IMR-90 (cell line): ENCODE data around the gene CRTC1. TPM values are rescaled to one million over a fixed set of nuclear protein-coding genes. Genes with fewer than 3 reads are reported as not detected.

ENCODE experiments used
- ATAC-seq: fragments of 200-7000 bp; cut with Tn5 transposase; 2 replicates; pipeline ENCODE4 v1.9.1; 2020; ENCODE audit warnings: low read depth, mild to moderate bottlenecking, moderate library complexity
- BruUV-seq: library from RNA; stranded (reverse); fragments of 400-500 nt; replicated peaks from 2 replicates; lab custom pipeline; 2021; lab: Mats Ljungman, UMichigan
- CTCF ChIA-PET: fragments of 300-600 bp; formaldehyde crosslinking; extraction: SDS; loops from one replicate; lab custom pipeline; 2021; ENCODE audit warnings: antibody characterized with exemption; lab: Yijun Ruan, JAX
- POLR2A ChIA-PET: fragments of 300-600 bp; sonication (Branson Sonifier 250); formaldehyde crosslinking; loops from one replicate; lab custom pipeline; 2022; ENCODE audit warnings: antibody characterized with exemption; ENCODE audit not compliant: unreplicated experiment; lab: Charles Lee
- DNase-seq: peaks from one replicate; pipeline ENCODE4 v3.0.0; 2013
- H2AFZ ChIP-seq: replicated peaks from 2 replicates; pipeline ENCODE3; 2013; ENCODE audit warnings: low read length, mild to moderate bottlenecking; ENCODE audit not compliant: poor library complexity
- H2AK5ac ChIP-seq: 2 replicates; pipeline ENCODE4 v1.6.1; 2013; ENCODE audit warnings: low read depth, low read length, inconsistent platforms
- H2AK9ac ChIP-seq: replicated peaks from 2 replicates; pipeline ENCODE3; 2013; ENCODE audit warnings: mild to moderate bottlenecking, low read depth, low read length, moderate library complexity; ENCODE audit not compliant: poor library complexity
- H2BK120ac ChIP-seq: 2 replicates; pipeline ENCODE4 v1.6.1; 2013; ENCODE audit warnings: low read depth, low read length, inconsistent platforms
- H2BK15ac ChIP-seq: 3 replicates; pipeline ENCODE4 v1.6.1; 2013; ENCODE audit warnings: low read depth, low read length, inconsistent platforms
- H2BK20ac ChIP-seq: 2 replicates; pipeline ENCODE4 v1.6.1; 2013; ENCODE audit warnings: low read depth, mild to moderate bottlenecking, inconsistent platforms, low read length, moderate library complexity
- H2BK5ac ChIP-seq: 2 replicates; pipeline ENCODE4 v1.6.1; 2013; ENCODE audit warnings: mild to moderate bottlenecking, low read depth, low read length, inconsistent platforms; ENCODE audit not compliant: poor library complexity, severe bottlenecking
- H3K14ac ChIP-seq: replicated peaks from 2 replicates; pipeline ENCODE4 v1.6.1; 2013; ENCODE audit warnings: low read depth, low read length, inconsistent platforms
- H3K18ac ChIP-seq: 2 replicates; pipeline ENCODE4 v1.6.1; 2013; ENCODE audit warnings: low read depth, low read length, control low read depth
- H3K23ac ChIP-seq: 2 replicates; pipeline ENCODE4 v1.6.1; 2013; ENCODE audit warnings: low read depth, low read length, inconsistent platforms
- H3K27ac ChIP-seq: 2 replicates; pipeline ENCODE4 v1.5.1; 2013; ENCODE audit warnings: mild to moderate bottlenecking, control low read depth, low read length; ENCODE audit not compliant: insufficient read depth
- H3K27me3 ChIP-seq: 2 replicates; pipeline ENCODE4 v1.6.1; 2013; ENCODE audit warnings: low read length; ENCODE audit not compliant: control insufficient read depth, insufficient read depth
- H3K36me3 ChIP-seq: 2 replicates; pipeline ENCODE4 v1.6.1; 2013; ENCODE audit warnings: low read length, mixed read lengths; ENCODE audit not compliant: control insufficient read depth, insufficient read depth
- H3K4ac ChIP-seq: 2 replicates; pipeline ENCODE4 v1.6.1; 2013; ENCODE audit warnings: low read depth, low read length, inconsistent platforms
- H3K4me1 ChIP-seq: 2 replicates; pipeline ENCODE4 v1.6.1; 2013; ENCODE audit warnings: low read length, mixed read lengths; ENCODE audit not compliant: control insufficient read depth, insufficient read depth
- H3K4me2 ChIP-seq: 2 replicates; pipeline ENCODE4 v1.6.1; 2013; ENCODE audit warnings: low read depth, mild to moderate bottlenecking, control low read depth, low read length, moderate library complexity
- H3K4me3 ChIP-seq: 2 replicates; pipeline ENCODE4 v1.5.1; 2013; ENCODE audit warnings: low read depth, mild to moderate bottlenecking, control low read depth, low read length, moderate library complexity; ENCODE audit not compliant: insufficient read depth
- H3K56ac ChIP-seq: 2 replicates; pipeline ENCODE4 v1.6.1; 2013; ENCODE audit warnings: low read length, inconsistent platforms; ENCODE audit not compliant: insufficient read depth; ENCODE audit errors: extremely low read depth
- H3K79me1 ChIP-seq, 2 experiments: 2 replicates each; pipeline ENCODE4 v1.6.1; 2013; ENCODE audit warnings: low read length in 2 of 2, inconsistent platforms in 1 of 2, low read depth in 1 of 2
- H3K9ac ChIP-seq: 2 replicates; pipeline ENCODE4 v1.6.1; 2013; ENCODE audit warnings: low read depth, low read length, control low read depth
- H3K9me1 ChIP-seq: 2 replicates; pipeline ENCODE4 v1.6.1; 2013; ENCODE audit warnings: low read length, inconsistent platforms; ENCODE audit not compliant: insufficient read depth
- H3K9me3 ChIP-seq: 2 replicates; pipeline ENCODE4 v1.6.1; 2013; ENCODE audit warnings: low read length; ENCODE audit not compliant: control insufficient read depth, insufficient read depth
- H4K20me1 ChIP-seq: 2 replicates; pipeline ENCODE4 v1.6.1; 2013; ENCODE audit warnings: low read length, inconsistent platforms; ENCODE audit not compliant: insufficient read depth
- H4K5ac ChIP-seq: 2 replicates; pipeline ENCODE4 v1.6.1; 2013; ENCODE audit warnings: mild to moderate bottlenecking, low read depth, low read length, control low read depth
- H4K8ac ChIP-seq, 2 experiments: 2 replicates each; pipeline ENCODE4 v1.6.1; 2013; ENCODE audit warnings: low read depth in 2 of 2, low read length in 2 of 2, control low read depth in 1 of 2, inconsistent platforms in 1 of 2
- H4K91ac ChIP-seq: 2 replicates; pipeline ENCODE4 v1.6.1; 2013; ENCODE audit warnings: low read depth, low read length, inconsistent platforms; ENCODE audit not compliant: insufficient read depth
- CEBPB ChIP-seq: IDR thresholded peaks from 2 replicates; pipeline ENCODE4 v1.6.1; 2012; ENCODE audit warnings: low read depth, low read length, improper control_type of control experiment
- CHD1 ChIP-seq: IDR thresholded peaks from 2 replicates; pipeline ENCODE4 v1.6.1; 2012; ENCODE audit warnings: low read depth, low read length, improper control_type of control experiment
- CTCF ChIP-seq: conservative IDR thresholded peaks from 2 replicates; pipeline ENCODE4 v1.5.1; 2012; ENCODE audit warnings: mild to moderate bottlenecking, low read depth, low read length, improper control_type of control experiment
- ELK1 ChIP-seq: fragments of 150-350 bp; IDR thresholded peaks from 2 replicates; pipeline ENCODE4 v1.6.1; 2016; ENCODE audit warnings: low read depth, mild to moderate bottlenecking, low read length, moderate library complexity, borderline replicate concordance
- FOS ChIP-seq: fragments of 150-350 bp; IDR thresholded peaks from 2 replicates; pipeline ENCODE4 v1.6.1; 2016; ENCODE audit warnings: low read depth, low read length
- MAFK ChIP-seq: IDR thresholded peaks from 2 replicates; pipeline ENCODE4 v1.6.1; 2012; ENCODE audit warnings: low read depth, low read length, improper control_type of control experiment
- MAZ ChIP-seq: IDR thresholded peaks from 2 replicates; pipeline ENCODE4 v1.6.1; 2012; ENCODE audit warnings: low read depth, mild to moderate bottlenecking, low read length, improper control_type of control experiment, moderate library complexity, borderline replicate concordance
- MXI1 ChIP-seq: IDR thresholded peaks from 2 replicates; pipeline ENCODE4 v1.6.1; 2012; ENCODE audit warnings: low read depth, mild to moderate bottlenecking, low read length, moderate library complexity, borderline replicate concordance
- NFE2L2 ChIP-seq: fragments of 150-350 bp; IDR thresholded peaks from 2 replicates; pipeline ENCODE4 v1.6.1; 2016; ENCODE audit warnings: low read depth, mild to moderate bottlenecking, low read length
- POLR2A ChIP-seq: IDR thresholded peaks from 2 replicates; pipeline ENCODE4 v1.6.1; 2012; ENCODE audit warnings: mild to moderate bottlenecking, low read depth, low read length
- RAD21 ChIP-seq: IDR thresholded peaks from 2 replicates; pipeline ENCODE4 v1.6.1; 2012; ENCODE audit warnings: low read length, improper control_type of control experiment
- RCOR1 ChIP-seq: IDR thresholded peaks from 2 replicates; pipeline ENCODE4 v1.6.1; 2012; ENCODE audit warnings: mild to moderate bottlenecking, low read length, improper control_type of control experiment; ENCODE audit not compliant: insufficient replicate concordance
- RFX5 ChIP-seq: IDR thresholded peaks from 2 replicates; pipeline ENCODE4 v1.8.0; 2012; ENCODE audit warnings: low read depth, mild to moderate bottlenecking, low read length, moderate library complexity
- SMC3 ChIP-seq: fragments of 150-350 bp; IDR thresholded peaks from 2 replicates; pipeline ENCODE4 v1.6.1; 2016; ENCODE audit warnings: low read depth, mild to moderate bottlenecking, antibody characterized with exemption, low read length, moderate library complexity
- USF2 ChIP-seq: fragments of 150-350 bp; IDR thresholded peaks from 2 replicates; pipeline ENCODE4 v1.6.1; 2017; ENCODE audit warnings: mild to moderate bottlenecking, antibody characterized with exemption, low read length, low read depth
- WGBS, 2 experiments: methylation state at CpG; one replicate each; pipeline versions ENCODE4 v1.1.5 to v1.1.7; 2013; ENCODE audit warnings: missing lambda C conversion rate in 2 of 2; ENCODE audit not compliant: insufficient read length in 1 of 2; ENCODE audit errors: extremely low coverage in 2 of 2; 5-methylcytosine and 5-hydroxymethylcytosine counted together
- dilution Hi-C: fragments of 300-500 bp; cut with HindIII; formaldehyde crosslinking; loops from one replicate; pipeline ENCODE4 v1.14.3; 2018; ENCODE audit warnings: low sequenced_read_pairs; ENCODE audit not compliant: unreplicated experiment
- in situ Hi-C: fragments of 300-500 bp; cut with MboI; formaldehyde crosslinking; loops from 3 replicates; pipeline ENCODE4 v1.14.3; 2019; ENCODE audit warnings: low sequenced_read_pairs, inconsistent platforms, mixed read lengths
- intact Hi-C: fragments of 100-400 bp; cut with micrococcal nuclease; formaldehyde crosslinking; loops from 2 replicates; pipeline ENCODE4 v1.10.0; 2022
- polyA plus RNA-seq, 3 experiments: library from polyadenylated mRNA; depleted of rRNA; stranded (reverse); fragments of >200 nt; gene quantifications; 2 replicates each; pipeline ENCODE4 v1.2.3, GENCODE V29; 2012; ENCODE audit warnings: low replicate concordance in 1 of 3
- total RNA-seq: library from RNA; depleted of rRNA; stranded (reverse); fragments of >200 nt; gene quantifications from 2 replicates; pipeline ENCODE4 v1.2.3, GENCODE V29; 2012

Gene CRTC1
- total and polyA plus RNA-seq, 2 of the 4 experiments (the other 2 are of a cell fraction), result 0.18 to 5.7 TPM

- Histone ChIP-seq H3K14ac (peak overlapping the region; percentile 67), H3K9ac (peak overlapping the region; percentile 19; the same call in 1 of the 2 replicates), H4K91ac (peak overlapping the region; percentile 89), H4K8ac (peak overlapping the region; percentile 59 to 83), H3K23ac (peak overlapping the region; percentile 85), H3K9me1 (peaks cover 30% of the 10 kb centered on the region), H2AK5ac (peak overlapping the region; percentile 95), H2BK20ac (peak overlapping the region; percentile 84; the same call in 1 of the 2 replicates), H3K27ac (peak overlapping the region; percentile 71), H3K27me3 (no peaks in the 10 kb centered on the region), H4K5ac (peak overlapping the region; percentile 13; the same call in 1 of the 2 replicates), H3K79me1 (peaks cover 22 to 58% of the 10 kb centered on the region in 2 experiments; a peak in 3 of 4 replicates), H3K4me2 (peak overlapping the region; percentile 58), H3K56ac (peak overlapping the region; percentile 73), H2BK15ac (peak overlapping the region; percentile 55; the same call in 1 of the 3 replicates), H3K18ac (peak overlapping the region; percentile 41), H3K4me3 (no peak overlapping the region), H4K20me1 (peaks cover 34% of the 10 kb centered on the region), H3K9me3 (no peaks in the 10 kb centered on the region), H3K4me1 (peaks cover 37% of the 10 kb centered on the region), H2BK120ac (peak overlapping the region; percentile 85), H2BK5ac (peak overlapping the region; percentile 81), H3K36me3 (no peaks in the 10 kb centered on the region), H2AFZ (peak overlapping the region; percentile 84), H3K4ac (peak overlapping the region; percentile 90), H2AK9ac (peak overlapping the region; percentile 84)
- DNase-seq (peak; percentile 93), ATAC-seq (peak; percentile 79)
- POLR2A ChIA-PET, result no interaction called here
- 2% methylated on average over 26 of the region's 34 CpGs; no CpG with 5 or more reads in 1 of the 2 experiments for WGBS, 2 experiments
- dilution Hi-C loops (no loop called here), in situ Hi-C loops (no loop called here), intact Hi-C loops (loop anchor here (1.0 kb wide), 1 partner anchor 56 kb away; no protein-coding TSS in a partner anchor)
- no TSS peak for BruUV-seq
- CTCF ChIA-PET, result no interaction called here
- peak; percentile 63; the same call in 1 of the 2 replicates for TF ChIP-seq MXI1
- TF ChIP-seq USF2, result peak; percentile 51; the same call in 1 of the 2 replicates
- TF ChIP-seq NFE2L2, result no peak
- peak; percentile 90 for TF ChIP-seq MAZ
- TF ChIP-seq CEBPB, result no peak
- TF ChIP-seq SMC3, result no peak
- peak; percentile 72 for TF ChIP-seq POLR2A
- no peak for TF ChIP-seq CTCF
- TF ChIP-seq MAFK, result no peak
- no peak for TF ChIP-seq ELK1
- TF ChIP-seq RAD21, result peak; percentile 21
- peak; percentile 93 for TF ChIP-seq FOS
- TF ChIP-seq RCOR1, result peak; percentile 65
- TF ChIP-seq RFX5, result no peak
- TF ChIP-seq CHD1, result peak; percentile 22; the same call in 1 of the 2 replicates
Measured at GRCh38 chr19:18650468-18651041, 32.9 kb upstream of the CRTC1 start.
